ENCODE measurements around the gene OR52I1.

DNA sequence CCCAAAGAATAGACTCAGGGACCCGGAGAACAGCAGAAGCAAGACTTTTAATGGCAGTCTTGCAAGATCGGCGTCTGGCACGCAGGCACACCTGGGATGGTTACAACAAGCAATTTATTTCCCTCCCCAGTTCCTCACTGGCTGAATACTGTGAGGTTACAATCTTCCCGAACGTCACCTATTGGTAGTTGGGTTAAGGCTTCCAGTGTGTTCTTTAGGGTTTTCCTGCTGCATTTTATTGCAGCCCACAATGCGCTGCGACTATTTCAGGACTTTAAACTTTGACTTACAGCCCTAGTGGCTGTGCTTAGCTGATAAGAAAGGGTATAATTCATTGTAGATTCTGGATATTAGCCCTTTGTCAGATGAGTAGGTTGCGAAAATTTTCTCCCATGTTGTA is 25.7 kb downstream of the OR52I1 start:
- TF ChIP-seq, protein P1, sequence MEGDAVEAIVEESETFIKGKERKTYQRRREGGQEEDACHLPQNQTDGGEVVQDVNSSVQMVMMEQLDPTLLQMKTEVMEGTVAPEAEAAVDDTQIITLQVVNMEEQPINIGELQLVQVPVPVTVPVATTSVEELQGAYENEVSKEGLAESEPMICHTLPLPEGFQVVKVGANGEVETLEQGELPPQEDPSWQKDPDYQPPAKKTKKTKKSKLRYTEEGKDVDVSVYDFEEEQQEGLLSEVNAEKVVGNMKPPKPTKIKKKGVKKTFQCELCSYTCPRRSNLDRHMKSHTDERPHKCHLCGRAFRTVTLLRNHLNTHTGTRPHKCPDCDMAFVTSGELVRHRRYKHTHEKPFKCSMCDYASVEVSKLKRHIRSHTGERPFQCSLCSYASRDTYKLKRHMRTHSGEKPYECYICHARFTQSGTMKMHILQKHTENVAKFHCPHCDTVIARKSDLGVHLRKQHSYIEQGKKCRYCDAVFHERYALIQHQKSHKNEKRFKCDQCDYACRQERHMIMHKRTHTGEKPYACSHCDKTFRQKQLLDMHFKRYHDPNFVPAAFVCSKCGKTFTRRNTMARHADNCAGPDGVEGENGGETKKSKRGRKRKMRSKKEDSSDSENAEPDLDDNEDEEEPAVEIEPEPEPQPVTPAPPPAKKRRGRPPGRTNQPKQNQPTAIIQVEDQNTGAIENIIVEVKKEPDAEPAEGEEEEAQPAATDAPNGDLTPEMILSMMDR (IDR thresholded peaks at IDR 0.05): no peak
- no peak for TF ChIP-seq POLR2AphosphoS5 (IDR thresholded peaks at IDR 0.05)
- TF ChIP-seq POLR2A (IDR thresholded peaks at IDR 0.05): no peak
